NCI-H524 (cell line): ENCODE measurements around the gene XRCC5.
"Not testable (repeated sequence)": the region's sequence is repeated elsewhere in the genome, so short reads cannot be mapped to it uniquely, and the experiment has no call there.

ENCODE experiments used
- DNase-seq, 2 experiments: peaks; one replicate each; lab custom pipeline; 2025; lab: John Stamatoyannopoulos, UW

The XRCC5 gene

DNA sequence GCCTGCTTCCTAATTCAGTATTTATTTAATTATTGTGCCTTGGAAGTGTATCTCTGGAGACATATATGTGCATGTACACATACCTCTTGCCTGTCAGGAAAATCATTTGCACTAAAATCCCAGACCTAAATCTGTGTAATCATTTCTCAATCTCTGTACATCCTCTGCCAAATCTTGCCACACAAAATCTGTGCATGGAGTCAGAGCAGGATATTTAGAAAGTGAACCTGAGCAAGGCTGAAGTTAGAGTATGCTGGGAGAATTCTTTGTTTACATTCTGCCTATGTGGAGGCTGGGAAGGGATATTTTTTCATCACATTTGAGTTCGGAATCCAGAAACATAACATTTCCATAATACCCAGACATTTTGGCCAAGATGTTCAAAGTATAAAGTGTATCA lies 9.3 kb downstream of the XRCC5 start:
- no peak for DNase-seq

DNA sequence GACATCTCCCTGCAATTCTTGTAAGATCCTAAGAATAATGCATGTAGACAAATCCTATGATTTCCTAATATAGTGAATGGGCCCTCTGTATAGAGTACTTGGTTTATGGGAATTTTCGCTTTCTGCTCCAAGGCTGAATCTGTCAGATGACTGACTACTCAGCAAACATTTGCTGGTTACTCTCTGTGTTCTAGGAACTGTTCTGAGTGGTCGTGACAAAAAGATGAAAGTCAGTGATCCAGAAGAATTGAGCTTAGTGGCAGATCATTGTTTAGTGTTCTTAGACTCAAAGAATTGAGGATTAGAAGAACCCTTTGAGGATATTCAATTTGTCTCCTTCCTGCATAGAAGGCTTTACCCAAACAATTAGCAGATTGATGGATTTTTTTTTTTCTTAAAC lies 10.0 kb downstream of the XRCC5 start:
- no peak for DNase-seq

DNA sequence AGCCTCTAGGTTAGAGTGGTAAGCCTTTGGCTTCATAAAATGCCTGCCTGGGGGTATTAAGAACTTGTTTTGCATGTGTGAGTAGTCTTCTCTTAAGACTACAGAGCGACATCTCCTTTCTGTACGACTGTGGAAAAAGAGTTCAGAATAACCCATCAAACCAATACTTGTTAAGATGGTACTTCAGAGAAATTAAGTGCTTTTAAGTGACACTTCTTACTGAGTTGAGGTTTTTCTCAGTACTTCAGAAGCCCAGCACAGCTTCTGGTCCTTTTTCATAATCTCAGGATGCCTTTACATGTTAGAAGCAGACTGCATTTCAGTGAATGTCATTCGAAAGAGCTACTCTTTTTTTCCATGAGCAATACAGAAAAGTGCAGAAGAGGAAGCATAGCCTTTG lies 10.8 kb downstream of the XRCC5 start:
- peak; percentile 24 to 70 for DNase-seq

DNA sequence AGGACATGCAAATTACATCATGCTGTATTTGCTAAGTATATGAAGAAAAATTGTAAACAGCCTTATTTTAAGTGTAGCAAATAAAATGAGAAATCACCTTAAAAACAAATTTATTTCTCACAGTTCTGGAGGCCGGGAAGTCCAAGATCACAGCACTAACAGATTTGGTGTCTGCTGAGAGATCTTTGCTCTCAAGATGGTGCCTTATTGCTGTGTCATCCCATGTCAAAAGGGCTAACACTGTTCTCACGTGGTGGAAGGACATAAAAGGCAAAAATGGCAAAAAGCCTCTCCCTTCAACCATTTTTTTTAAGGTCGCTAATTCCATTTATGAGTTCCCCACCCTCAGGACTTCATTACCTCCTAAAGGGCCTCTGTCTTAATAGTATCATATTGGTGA lies 12.1 kb downstream of the XRCC5 start:
- no peak for DNase-seq

DNA sequence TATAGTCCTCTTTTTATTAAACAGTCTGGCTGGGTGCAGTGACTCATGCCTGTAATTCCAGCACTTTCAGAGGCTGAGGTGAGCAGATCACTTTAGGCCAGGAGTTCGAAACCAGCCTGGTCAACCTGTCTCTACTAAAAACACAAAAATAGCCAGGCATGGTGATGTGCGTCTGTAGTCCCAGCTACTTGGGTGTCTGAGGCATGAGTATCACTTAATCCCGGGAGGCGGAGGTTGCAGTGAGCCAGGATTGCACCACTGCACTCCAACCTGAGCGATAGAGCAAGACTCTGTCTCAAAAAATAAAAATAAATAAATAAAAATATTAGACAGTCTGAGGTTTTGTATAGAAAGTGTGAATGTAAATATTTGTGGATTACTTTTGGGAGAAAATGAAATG lies 17.8 kb downstream of the XRCC5 start:
- no peak for DNase-seq

DNA sequence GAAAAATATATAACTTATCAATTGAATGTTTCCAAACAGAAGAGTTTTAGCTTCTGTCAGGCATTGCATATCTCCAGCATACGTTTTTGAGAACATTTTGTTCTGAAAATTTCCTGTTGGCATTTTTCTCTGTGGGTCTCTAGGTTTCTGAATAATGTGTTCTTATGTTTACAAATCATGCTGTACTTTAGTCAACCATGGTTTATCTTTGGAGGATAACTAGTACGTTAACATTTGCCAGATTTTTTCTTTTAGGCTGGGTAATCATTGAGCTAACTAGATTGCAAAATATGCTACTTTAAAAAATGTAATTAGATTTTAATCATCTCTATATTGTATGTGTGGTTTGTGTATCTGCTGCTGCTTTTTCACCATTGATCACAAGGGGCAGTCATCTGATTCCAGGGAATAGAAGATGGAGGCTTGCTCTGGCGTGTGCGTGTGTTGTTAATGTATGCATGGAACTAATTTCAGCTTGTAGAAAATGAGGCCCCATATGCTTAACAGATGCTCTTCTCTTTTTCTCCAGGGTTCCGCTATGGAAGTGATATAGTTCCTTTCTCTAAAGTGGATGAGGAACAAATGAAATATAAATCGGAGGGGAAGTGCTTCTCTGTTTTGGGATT lies 21.3 kb downstream of the XRCC5 start:
- DNase-seq = peak in 1 of 2 experiments; percentile 11

DNA sequence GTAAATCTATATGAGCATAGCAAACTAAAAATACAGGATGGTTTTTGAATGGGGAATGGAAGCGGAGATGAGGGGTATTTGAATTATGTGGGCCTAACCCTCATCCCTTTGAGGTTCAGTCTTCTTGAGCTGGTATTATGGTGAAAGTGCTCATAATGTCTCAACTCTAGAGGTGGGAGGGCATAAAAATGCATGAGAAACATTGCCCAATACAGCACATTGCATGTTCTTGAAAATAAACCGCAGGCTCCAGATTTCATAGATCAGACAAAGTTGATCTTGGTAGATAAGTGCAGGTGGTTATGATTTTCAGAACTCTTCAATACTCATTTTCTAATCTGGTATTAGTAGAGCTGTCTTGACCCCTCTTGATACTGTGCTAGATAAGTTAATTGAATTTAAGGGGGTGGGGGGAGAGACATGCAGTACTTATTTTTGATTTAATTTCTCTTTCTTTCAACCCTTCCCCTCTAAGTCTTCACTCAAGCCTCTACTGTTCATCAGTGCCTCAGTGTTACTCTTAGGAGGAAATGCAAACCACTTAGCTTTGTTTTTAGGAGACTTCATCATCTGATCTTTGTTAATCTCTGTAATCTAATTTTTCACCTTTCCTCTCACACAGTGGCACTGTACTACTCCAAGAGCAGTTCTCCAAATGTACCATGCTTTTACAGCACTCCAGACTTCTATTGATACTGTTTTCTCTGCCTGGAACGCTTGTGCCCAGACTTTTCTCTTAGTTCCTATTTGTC lies 22.2 kb downstream of the XRCC5 start:
- no peak for DNase-seq

DNA sequence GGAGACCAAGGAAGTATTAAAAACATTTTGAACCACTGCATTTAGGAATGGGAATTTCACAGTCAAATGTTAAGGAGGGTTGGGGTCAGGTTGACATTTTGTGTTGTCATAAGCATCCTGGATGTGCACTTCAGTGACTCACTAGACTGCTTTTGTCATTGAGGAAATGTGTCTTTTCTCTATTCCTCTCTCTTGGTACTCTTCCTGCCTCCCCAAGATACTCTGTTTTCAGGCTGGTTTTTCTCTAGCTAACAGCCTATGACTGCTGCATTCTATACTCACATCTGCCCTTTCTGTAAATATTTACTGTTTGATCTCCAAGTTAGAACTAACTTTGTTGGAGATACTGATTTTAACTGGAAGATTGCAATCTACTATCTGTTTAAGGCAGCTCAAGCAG lies 23.4 kb downstream of the XRCC5 start:
- no peak for DNase-seq

DNA sequence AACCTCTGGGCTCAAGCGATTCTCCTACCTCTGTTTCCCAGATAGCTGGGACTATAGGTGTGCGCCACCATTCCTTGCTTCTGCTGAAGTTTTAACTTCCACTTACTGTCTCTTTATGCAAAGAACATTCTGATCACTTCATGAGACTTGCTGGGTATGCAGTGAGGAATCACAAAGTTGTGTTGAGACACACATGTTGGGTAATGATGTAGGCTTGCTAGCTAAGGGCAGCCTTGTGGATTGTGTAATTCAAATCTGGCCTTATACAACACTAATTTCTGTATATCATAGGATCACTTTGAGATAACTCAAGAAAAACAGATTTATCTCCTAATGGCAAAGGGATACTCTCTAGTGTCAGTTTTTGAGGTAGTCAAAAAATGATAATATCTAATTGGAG lies 24.2 kb downstream of the XRCC5 start:
- no peak for DNase-seq

DNA sequence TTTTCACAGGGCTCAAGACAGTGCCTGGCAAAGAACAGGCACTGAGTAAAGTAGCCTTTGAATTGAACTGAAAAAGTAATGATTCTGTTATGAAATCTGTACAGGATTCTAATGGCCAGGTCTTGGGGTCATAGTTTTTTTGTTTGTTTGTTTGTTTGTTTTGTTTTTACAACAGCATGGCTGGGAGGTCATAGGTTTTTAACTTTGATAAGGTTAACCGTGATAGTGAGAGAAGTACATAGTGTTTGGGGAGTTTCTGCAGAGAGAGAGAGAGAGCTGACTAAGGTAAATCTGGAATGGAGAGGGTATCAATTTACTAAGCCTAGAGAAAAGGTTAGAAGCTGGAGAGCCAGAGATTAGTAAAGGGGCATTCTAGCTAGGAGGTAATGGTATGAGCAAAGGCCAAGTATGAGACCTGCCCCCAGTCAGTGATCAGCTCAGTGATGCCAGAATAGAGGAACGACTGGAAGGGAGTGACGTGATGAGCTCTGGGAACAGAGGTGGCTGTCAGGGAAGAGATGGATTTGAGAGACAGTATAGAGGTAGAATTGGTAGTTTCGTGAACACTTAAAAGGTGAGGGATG lies 25.9 kb downstream of the XRCC5 start:
- no peak for DNase-seq

DNA sequence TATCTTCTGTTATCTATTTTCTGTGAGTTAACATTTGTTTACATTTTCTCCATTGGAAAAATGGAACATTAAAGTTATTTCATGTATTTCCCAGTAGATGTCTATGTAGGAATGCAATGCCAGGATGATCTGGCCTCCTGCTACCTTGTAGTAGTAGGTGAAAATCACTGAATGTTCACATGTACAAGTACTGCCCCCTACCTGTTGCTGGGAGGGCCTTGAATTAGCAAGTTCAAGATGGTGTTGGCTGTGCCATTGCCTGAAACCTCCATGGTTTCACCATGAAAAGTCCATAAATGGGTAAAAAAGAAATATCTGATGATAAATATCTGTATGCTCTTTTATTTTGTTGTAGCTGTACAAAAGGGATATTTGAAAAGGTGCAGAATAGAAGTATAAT lies 30.7 kb downstream of the XRCC5 start:
- peak in 1 of 2 experiments; percentile 28 for DNase-seq

DNA sequence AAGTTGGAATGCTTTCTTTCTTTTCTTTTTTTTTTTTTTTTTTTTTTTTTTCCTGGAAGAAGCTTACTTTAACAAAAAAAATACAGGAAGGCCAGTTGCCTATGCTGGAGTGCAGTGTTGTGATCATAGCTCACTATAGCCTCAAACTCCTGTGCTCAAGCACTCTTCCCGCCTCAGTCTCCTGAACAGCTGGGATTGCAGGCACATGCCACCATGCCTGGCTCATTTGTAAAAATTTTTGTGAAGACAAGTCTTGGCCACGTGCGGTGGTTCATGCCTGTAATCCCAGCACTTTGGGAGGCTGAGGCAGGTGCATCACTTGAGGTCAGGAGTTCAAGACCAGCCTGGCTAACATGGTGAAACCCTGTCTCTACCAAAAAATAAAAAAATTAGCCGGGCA lies 32.4 kb downstream of the XRCC5 start:
- not testable (repeated sequence) for DNase-seq

DNA sequence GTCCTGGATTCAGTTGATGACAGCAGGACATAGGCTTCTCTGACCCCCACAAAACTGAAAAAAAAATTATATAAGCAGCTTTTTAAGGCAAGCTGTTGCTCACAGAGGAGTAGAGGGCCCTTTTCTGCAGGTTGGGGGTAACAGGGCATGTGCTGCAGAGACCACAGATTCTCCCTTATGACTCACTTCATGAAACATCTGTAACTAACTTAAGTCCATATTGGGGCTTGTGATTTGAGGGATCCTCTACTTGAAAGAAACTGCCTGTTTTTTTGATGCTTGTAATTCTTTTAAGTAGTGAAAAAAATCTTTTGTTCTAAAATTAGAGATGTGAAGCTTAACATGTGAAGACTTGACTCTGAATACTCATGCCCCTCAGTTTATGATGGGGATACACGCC lies 33.4 kb downstream of the XRCC5 start:
- no peak for DNase-seq

DNA sequence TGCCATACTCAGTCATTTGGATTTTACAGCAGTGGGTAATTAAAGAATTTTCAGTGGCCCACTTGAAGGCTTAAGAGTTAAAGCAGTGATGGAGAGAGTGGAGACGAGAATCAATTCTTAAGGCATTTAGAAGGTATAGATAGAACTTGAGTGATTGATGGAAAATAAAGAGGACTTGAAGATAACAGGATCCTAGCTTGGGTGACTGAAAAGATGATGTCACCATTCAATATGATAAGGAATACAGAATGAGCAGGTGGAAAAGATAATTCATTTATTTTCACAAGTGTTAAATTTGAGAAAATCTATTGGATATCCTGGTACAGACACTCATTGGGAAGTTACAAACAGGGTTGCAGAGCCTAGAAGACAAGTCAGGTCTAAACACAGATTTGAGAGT lies 35.2 kb downstream of the XRCC5 start:
- no peak for DNase-seq

DNA sequence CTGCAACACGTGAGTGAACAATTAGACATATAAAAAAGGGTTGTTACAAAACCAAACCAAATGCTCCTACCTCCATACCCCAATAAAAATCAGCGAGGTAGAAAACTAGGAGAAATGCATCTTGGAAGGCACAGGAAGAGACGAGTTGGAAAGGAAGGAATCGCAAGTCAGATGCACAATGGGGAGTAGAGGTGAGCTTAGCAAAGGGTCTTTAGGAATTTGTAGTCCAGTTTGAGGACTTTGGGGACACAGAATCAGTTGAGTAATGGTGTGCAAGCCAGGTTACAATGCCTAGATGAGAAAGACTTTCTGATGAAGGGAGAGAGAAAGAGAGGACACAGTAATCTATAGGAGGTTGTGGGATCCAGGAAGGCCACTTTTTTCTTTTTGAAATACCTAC lies 35.7 kb downstream of the XRCC5 start:
- DNase-seq = no peak

DNA sequence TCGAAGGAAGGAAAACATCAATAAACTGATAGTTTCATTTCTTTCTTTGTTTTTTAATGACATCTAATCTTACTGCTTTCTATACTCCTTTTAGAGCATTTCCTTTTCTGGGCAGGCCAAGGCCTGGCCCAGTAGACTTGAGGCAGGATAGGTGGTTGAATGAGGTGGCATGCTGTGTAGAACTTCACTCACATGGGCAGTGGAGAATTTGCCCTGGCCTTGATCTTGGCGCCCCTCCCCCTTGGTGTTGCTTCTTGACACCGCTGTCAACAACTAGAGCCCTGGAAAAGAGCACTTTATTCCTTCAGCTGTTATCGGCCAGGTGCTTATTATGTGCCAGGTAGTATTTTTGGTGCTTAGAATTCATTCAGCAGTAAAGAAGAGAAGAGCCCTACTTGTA lies 37.4 kb downstream of the XRCC5 start:
- no peak for DNase-seq

DNA sequence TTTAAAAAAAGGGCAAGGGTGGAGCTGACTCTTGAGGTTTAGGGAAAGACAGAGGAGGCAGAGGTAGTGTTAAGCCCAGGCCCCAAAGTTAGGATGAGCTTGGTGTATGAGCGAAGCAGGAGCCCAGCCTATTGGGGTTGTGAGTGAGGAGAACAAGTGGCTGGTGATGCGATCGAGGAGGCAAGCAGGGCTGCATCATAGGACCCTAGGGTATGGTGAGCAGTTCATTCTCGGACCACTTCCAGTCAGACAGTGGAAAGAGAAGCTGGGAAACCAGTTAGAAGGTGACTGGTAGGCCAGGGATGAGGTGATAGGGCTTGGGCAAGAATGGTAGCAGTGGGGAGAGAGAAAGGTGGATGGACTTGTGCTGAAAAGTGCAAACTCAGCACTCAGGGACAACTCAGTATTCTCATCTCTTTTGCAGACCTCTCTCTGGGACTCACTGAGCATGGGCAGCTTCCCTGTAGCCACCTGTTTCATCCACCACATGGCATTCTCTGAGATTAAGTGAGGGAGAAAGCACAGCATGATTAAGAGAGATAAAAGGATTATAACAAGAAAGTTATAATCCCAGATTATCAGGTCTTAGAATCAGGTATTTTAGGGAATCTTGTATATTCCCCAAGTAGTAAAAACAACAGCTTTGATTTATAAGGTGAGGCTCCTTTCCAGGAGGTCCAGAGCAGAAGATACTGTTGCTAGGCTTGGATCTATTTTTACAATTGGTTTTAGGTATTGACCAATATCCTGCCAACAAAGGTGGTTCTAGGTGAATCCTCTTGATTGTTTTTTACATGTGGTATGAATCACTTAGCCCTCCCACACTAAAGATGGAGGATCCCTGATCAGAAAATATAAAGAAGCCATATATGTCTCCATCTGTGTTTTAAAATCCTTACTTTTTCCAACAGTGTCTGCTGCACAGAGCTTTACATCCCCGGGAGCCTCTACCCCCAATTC lies 38.3 kb downstream of the XRCC5 start:
- peak in 1 of 2 experiments; percentile 66 for DNase-seq

DNA sequence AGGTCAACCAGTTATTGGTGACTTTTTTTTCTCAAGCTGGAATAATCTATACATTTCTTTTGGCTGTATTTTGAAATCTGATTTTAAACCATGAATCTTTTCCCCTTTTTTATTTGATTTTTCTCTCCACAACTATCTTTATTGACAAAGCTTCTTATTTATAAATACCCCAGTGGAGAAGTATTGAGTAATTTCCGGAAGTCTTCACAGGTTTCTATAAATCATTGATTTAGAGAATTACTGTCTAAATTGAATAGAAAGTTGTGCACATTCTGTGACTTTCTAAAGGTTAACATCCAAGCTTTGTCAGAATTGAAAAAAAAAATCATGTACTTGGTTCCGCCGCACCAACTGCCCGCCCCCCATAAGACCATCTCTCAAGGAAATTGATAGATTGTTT lies 39.8 kb downstream of the XRCC5 start:
- DNase-seq = no peak

DNA sequence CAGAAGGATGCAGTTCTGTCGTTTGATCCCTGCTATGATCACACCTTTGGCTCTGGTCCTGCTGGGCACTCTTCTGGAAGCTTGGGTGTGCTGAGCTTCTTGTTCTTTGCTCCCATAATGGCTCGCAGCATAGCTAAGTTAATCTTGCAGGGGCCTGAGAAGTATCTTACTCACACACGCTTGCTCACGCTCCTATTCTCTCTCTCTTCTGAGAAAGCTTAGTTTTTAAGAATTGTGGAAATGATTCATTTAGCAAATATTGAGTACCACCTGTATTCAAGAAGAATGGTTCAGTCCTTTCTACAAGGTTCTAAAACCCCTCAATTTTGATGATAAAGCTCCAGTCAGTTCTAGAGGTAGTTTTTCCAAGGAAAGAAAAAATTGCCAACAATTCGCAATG lies 40.6 kb downstream of the XRCC5 start:
- no peak for DNase-seq

DNA sequence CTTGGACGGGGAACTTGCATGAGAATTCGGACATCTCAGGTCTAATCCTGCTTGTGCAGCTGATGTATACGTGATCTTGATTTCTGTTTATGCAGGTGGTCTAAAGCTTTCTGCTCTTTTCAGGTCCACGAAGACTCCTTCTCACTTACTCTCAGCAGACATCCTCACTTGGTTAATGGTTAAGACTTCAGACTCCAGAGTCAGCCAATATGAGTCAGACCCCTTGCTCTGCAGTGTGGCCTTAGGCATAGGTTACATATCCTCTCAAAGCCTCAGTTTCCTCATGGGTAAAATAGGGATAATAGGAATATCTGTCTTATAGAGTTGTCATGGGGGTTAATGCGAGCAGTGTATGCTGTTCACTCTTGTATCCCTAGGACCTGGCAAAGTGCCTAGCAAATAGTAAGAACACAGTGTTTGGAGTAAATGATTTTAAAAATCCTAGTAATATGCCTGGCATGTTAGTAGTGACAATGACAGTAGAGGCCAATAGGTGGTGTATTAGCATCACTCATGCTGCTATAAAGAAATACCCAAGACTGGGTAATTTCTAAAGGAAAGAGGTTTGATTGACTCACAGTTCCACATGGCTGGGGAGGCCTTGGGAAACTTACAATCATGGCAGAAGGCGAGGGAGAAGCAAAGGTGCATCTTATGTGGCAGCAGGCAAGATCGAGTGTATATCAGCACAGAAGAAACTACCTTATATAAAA lies 42.3 kb downstream of the XRCC5 start:
- DNase-seq = no peak

DNA sequence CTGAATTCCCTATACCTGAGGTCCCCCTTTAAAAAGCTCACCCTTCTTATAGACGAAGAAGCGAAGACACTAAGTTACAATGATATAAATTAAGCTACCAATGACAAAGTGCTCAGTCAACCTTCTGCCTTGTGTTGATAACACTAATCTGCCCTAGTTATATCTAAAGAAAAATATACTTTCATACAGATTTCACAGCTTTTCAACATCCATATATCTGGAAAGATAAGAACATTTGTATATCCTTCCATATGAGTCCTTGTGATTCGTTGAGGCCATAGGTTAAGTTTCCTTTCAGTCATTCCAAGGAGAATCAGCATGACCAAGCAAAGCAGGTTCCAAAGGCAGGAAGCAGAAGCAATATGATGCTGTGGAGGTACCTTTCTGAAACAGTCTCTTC lies 46.8 kb downstream of the XRCC5 start:
- no peak for DNase-seq

DNA sequence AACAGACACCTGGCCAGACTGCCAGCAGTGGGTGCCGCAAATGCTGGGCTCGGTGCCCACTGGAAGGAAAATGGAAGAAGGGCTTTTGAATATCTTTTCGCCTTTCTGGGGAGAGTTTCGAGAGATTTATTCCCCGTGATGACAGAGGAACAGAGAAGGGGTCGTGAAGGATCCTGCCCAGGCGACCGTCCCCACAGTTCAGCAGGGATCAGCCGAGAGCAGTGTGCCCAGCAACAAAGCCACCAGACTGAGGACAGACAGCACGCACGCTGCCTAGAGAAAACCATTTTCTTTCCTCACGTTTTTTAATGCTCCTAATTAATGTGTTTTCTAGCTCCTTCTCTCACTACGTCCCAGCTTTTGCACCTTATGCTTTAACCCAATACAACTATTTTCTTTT lies 47.7 kb downstream of the XRCC5 start:
- DNase-seq = no peak
